Omental fat pad (tissue), 4 donors: ENCODE measurements around the gene HDAC1. TPM values are rescaled to one million over a fixed set of nuclear protein-coding genes. Genes with fewer than 3 reads are reported as not detected.

Experiments
- ATAC-seq: fragments of 150-250 bp; one replicate; pipeline ENCODE4 v1.9.1; 2016; ENCODE audit warnings: mild to moderate bottlenecking, moderate library complexity; ENCODE audit not compliant: low FRiP score
- DNase-seq: peaks from one replicate; pipeline ENCODE4 v3.0.0-alpha.2; 2019; ENCODE audit warnings: low spot score
- CTCF ChIP-seq, 3 donors: fragments of 450-650 bp; IDR thresholded peaks; one replicate each; pipeline ENCODE4 v1.5.1; 2016 to 2017; ENCODE audit warnings: antibody characterized with exemption in 3 of 3, mild to moderate bottlenecking in 3 of 3, moderate library complexity in 2 of 3
- total RNA-seq, 4 donors: library from RNA; depleted of rRNA; stranded (reverse); fragments of >200 nt; gene quantifications; one replicate each; pipeline ENCODE4 v1.1.0, GENCODE V29; 2016

HDAC1 gene
- total RNA-seq, 4 donors from 2014 or later: 32.3 to 52.6 (median 39.5) TPM

GRCh38 chr1:32303358-32303757, 11.5 kb downstream of the HDAC1 start:
- DNase-seq (no peak), ATAC-seq (no peak)
- TF ChIP-seq CTCF (IDR thresholded peaks at IDR 0.05): no peak

- no peak for TF ChIP-seq CTCF (IDR thresholded peaks at IDR 0.05)
- ATAC-seq (no peak), DNase-seq (no peak)
Measured at GRCh38 chr1:32303997-32304622, 12.2 kb downstream of the HDAC1 start.

- no peak for ATAC-seq
- no peak for TF ChIP-seq CTCF (IDR thresholded peaks at IDR 0.05)
- DNase-seq: no peak
Measured at GRCh38 chr1:32305310-32305709, 13.4 kb downstream of the HDAC1 start.

- ATAC-seq (peak; percentile 77), DNase-seq (no peak)
- no peak for TF ChIP-seq CTCF (IDR thresholded peaks at IDR 0.05)
Measured at GRCh38 chr1:32307324-32307723, 15.4 kb downstream of the HDAC1 start.

GRCh38 chr1:32309960-32310359, 18.1 kb downstream of the HDAC1 start:
- DNase-seq (no peak), ATAC-seq (no peak)
- no peak for TF ChIP-seq CTCF (IDR thresholded peaks at IDR 0.05)

- no peak for ATAC-seq
- no peak for DNase-seq
- TF ChIP-seq CTCF (IDR thresholded peaks at IDR 0.05): no peak
Measured at GRCh38 chr1:32311709-32312393, 20.0 kb downstream of the HDAC1 start.

GRCh38 chr1:32316903-32317277, 25.0 kb downstream of the HDAC1 start:
- DNase-seq (no peak), ATAC-seq (no peak)
- TF ChIP-seq CTCF (IDR thresholded peaks at IDR 0.05): no peak
